Mesothelial cell of epicardium (in vitro differentiated cells): ENCODE data around the gene FGFR1OP2. TPM values are rescaled to one million over a fixed set of nuclear protein-coding genes. Genes with fewer than 3 reads are reported as not detected.

Experiments used
- DNase-seq, 2 experiments: peaks; one replicate each; pipeline ENCODE4 v3.0.0; 2021; ENCODE audit warnings: low spot score in 2 of 2; ENCODE audit not compliant: unreplicated experiment in 2 of 2
- H3K27ac Mint-ChIP-seq: 2 replicates; pipeline ENCODE4 v1.8.0; 2021; ENCODE audit warnings: mixed read lengths
- H3K27me3 Mint-ChIP-seq: 2 replicates; pipeline ENCODE4 v1.8.0; 2021; ENCODE audit warnings: low read depth, mixed read lengths
- H3K36me3 Mint-ChIP-seq: 2 replicates; pipeline ENCODE4 v1.8.0; 2021; ENCODE audit warnings: mixed read lengths
- H3K4me1 Mint-ChIP-seq: 2 replicates; pipeline ENCODE4 v1.8.0; 2021; ENCODE audit warnings: mixed read lengths
- H3K4me3 Mint-ChIP-seq: 2 replicates; pipeline ENCODE4 v1.8.0; 2021; ENCODE audit warnings: mild to moderate bottlenecking, moderate library complexity, mixed read lengths
- H3K9me3 Mint-ChIP-seq: 2 replicates; pipeline ENCODE4 v1.8.0; 2021; ENCODE audit warnings: mixed read lengths
- total RNA-seq: library from RNA; stranded (reverse); gene quantifications from 3 replicates; pipeline ENCODE4 v1.2.1, GENCODE V29; 2021
- TF ChIP-seq, protein P1 (sequence below): fragments of 200-600 bp; sonication (generic); IDR thresholded peaks from one replicate; pipeline ENCODE4 v1.5.0; 2021; ENCODE audit warnings: antibody characterized with exemption; ENCODE audit not compliant: unreplicated experiment

Gene FGFR1OP2
- total RNA-seq, 1 donor from 2014 or later, result 52.6 TPM

- peaks cover 10% of the 10 kb centered on the region for H3K36me3 Mint-ChIP-seq
- H3K4me3 Mint-ChIP-seq, result no peak overlapping the region
- TF ChIP-seq, protein P1, sequence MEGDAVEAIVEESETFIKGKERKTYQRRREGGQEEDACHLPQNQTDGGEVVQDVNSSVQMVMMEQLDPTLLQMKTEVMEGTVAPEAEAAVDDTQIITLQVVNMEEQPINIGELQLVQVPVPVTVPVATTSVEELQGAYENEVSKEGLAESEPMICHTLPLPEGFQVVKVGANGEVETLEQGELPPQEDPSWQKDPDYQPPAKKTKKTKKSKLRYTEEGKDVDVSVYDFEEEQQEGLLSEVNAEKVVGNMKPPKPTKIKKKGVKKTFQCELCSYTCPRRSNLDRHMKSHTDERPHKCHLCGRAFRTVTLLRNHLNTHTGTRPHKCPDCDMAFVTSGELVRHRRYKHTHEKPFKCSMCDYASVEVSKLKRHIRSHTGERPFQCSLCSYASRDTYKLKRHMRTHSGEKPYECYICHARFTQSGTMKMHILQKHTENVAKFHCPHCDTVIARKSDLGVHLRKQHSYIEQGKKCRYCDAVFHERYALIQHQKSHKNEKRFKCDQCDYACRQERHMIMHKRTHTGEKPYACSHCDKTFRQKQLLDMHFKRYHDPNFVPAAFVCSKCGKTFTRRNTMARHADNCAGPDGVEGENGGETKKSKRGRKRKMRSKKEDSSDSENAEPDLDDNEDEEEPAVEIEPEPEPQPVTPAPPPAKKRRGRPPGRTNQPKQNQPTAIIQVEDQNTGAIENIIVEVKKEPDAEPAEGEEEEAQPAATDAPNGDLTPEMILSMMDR, result no peak
- peaks cover 7% of the 10 kb centered on the region for H3K4me1 Mint-ChIP-seq
- H3K27me3 Mint-ChIP-seq, result no peaks in the 10 kb centered on the region
- no peaks in the 10 kb centered on the region for H3K9me3 Mint-ChIP-seq
- no peak overlapping the region for H3K27ac Mint-ChIP-seq
- no peak for DNase-seq
These were observed 65.4 kb downstream of the FGFR1OP2 start for GRCh38 chr12:27003421-27004381.

GRCh38 chr12:27005495-27005894 lies 67.2 kb downstream of the FGFR1OP2 start:
- Mint-ChIP-seq H3K27ac (no peak overlapping the region), H3K9me3 (no peaks in the 10 kb centered on the region), H3K4me1 (peaks cover 14% of the 10 kb centered on the region), H3K4me3 (no peak overlapping the region), H3K36me3 (peaks cover 3% of the 10 kb centered on the region), H3K27me3 (no peaks in the 10 kb centered on the region)
- DNase-seq, result no peak
- TF ChIP-seq, protein P1, result no peak

DNA sequence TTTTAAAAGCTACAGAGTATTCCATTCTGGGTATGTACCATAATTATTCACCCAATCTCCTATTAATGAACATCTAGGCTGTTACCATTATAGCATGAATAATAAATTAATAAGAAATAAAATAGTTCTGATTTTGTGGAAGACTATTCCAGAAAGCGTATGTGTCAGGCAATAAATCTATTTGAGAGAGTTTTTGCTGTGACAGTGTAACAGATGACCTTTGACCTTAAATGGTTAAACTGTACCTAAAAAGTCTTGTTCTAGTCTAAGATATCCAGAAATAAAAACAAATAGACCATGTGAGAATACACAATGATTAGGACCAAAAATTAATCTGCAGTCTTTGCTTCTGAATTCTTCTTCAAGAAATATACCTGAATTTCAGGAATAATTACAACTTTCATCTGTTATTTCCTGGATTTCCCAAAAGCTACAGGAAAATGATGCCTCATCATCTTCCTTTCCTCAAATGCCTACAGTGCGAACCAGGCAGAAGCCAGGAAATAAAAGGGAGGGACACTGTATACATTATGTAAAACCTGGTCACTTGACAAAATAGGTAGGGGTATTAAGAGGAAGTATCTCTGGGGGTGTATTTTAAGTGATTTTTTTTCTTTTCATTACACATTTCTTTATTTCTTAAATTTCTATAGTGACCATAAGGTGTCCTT lies 68.7 kb downstream of the FGFR1OP2 start:
- no peak for DNase-seq
- H3K9me3 Mint-ChIP-seq, result no peaks in the 10 kb centered on the region
- H3K27ac Mint-ChIP-seq, result no peak overlapping the region
- H3K36me3 Mint-ChIP-seq, result no peaks in the 10 kb centered on the region
- peaks cover 27% of the 10 kb centered on the region for H3K4me1 Mint-ChIP-seq
- H3K4me3 Mint-ChIP-seq, result no peak overlapping the region
- TF ChIP-seq, protein P1, result no peak
- no peaks in the 10 kb centered on the region for H3K27me3 Mint-ChIP-seq

DNA sequence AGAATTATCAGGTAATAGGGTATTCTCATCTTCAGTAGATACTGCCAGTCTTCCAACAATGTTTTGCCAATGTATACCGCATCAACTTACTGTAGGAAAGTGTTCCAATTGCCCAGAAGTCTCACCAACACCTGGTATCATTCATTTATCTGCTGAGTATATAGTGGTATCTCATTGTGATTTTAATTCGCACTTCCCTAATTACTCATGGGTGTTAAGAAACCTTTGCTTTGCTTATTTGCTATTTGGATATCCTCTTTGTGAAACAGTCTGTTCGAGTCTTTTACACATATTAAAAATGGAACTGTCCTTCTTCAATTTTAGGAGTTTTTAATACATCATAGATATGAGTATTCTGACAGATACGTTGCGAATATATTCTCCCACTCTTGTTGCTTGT lies 69.8 kb downstream of the FGFR1OP2 start:
- no peaks in the 10 kb centered on the region for H3K36me3 Mint-ChIP-seq
- H3K9me3 Mint-ChIP-seq, result no peaks in the 10 kb centered on the region
- peaks cover 35% of the 10 kb centered on the region for H3K4me1 Mint-ChIP-seq
- H3K27ac Mint-ChIP-seq, result no peak overlapping the region
- no peak for DNase-seq
- H3K27me3 Mint-ChIP-seq, result no peaks in the 10 kb centered on the region
- H3K4me3 Mint-ChIP-seq, result no peak overlapping the region
- TF ChIP-seq, protein P1, result no peak

- Mint-ChIP-seq H3K36me3 (no peaks in the 10 kb centered on the region), H3K27me3 (no peaks in the 10 kb centered on the region), H3K9me3 (no peaks in the 10 kb centered on the region), H3K27ac (peak overlapping the region; percentile 74), H3K4me3 (no peak overlapping the region), H3K4me1 (peaks cover 38% of the 10 kb centered on the region)
- TF ChIP-seq, protein P1, result no peak
- no peak for DNase-seq
These were observed 71.6 kb downstream of the FGFR1OP2 start for GRCh38 chr12:27009881-27010301.
